IMR-90 (cell line): ENCODE measurements around the gene EPC1. TPM values are rescaled to one million over a fixed set of nuclear protein-coding genes. Genes with fewer than 3 reads are reported as not detected.

ENCODE experiments used
- ATAC-seq: fragments of 200-7000 bp; cut with Tn5 transposase; 2 replicates; pipeline ENCODE4 v1.9.1; 2020; ENCODE audit warnings: low read depth, mild to moderate bottlenecking, moderate library complexity
- BruUV-seq: library from RNA; stranded (reverse); fragments of 400-500 nt; replicated peaks from 2 replicates; lab custom pipeline; 2021; lab: Mats Ljungman, UMichigan
- CTCF ChIA-PET: fragments of 300-600 bp; formaldehyde crosslinking; extraction: SDS; loops from one replicate; lab custom pipeline; 2021; ENCODE audit warnings: antibody characterized with exemption; lab: Yijun Ruan, JAX
- POLR2A ChIA-PET: fragments of 300-600 bp; sonication (Branson Sonifier 250); formaldehyde crosslinking; loops from one replicate; lab custom pipeline; 2022; ENCODE audit warnings: antibody characterized with exemption; ENCODE audit not compliant: unreplicated experiment; lab: Charles Lee
- DNase-seq: peaks from one replicate; pipeline ENCODE4 v3.0.0; 2013
- H2AFZ ChIP-seq: replicated peaks from 2 replicates; pipeline ENCODE3; 2013; ENCODE audit warnings: low read length, mild to moderate bottlenecking; ENCODE audit not compliant: poor library complexity
- H2AK5ac ChIP-seq: 2 replicates; pipeline ENCODE4 v1.6.1; 2013; ENCODE audit warnings: low read depth, low read length, inconsistent platforms
- H2AK9ac ChIP-seq: replicated peaks from 2 replicates; pipeline ENCODE3; 2013; ENCODE audit warnings: mild to moderate bottlenecking, low read depth, low read length, moderate library complexity; ENCODE audit not compliant: poor library complexity
- H2BK120ac ChIP-seq: 2 replicates; pipeline ENCODE4 v1.6.1; 2013; ENCODE audit warnings: low read depth, low read length, inconsistent platforms
- H2BK15ac ChIP-seq: 3 replicates; pipeline ENCODE4 v1.6.1; 2013; ENCODE audit warnings: low read depth, low read length, inconsistent platforms
- H2BK20ac ChIP-seq: 2 replicates; pipeline ENCODE4 v1.6.1; 2013; ENCODE audit warnings: low read depth, mild to moderate bottlenecking, inconsistent platforms, low read length, moderate library complexity
- H2BK5ac ChIP-seq: 2 replicates; pipeline ENCODE4 v1.6.1; 2013; ENCODE audit warnings: mild to moderate bottlenecking, low read depth, low read length, inconsistent platforms; ENCODE audit not compliant: poor library complexity, severe bottlenecking
- H3K14ac ChIP-seq: replicated peaks from 2 replicates; pipeline ENCODE4 v1.6.1; 2013; ENCODE audit warnings: low read depth, low read length, inconsistent platforms
- H3K18ac ChIP-seq: 2 replicates; pipeline ENCODE4 v1.6.1; 2013; ENCODE audit warnings: low read depth, low read length, control low read depth
- H3K23ac ChIP-seq: 2 replicates; pipeline ENCODE4 v1.6.1; 2013; ENCODE audit warnings: low read depth, low read length, inconsistent platforms
- H3K27ac ChIP-seq: 2 replicates; pipeline ENCODE4 v1.5.1; 2013; ENCODE audit warnings: mild to moderate bottlenecking, control low read depth, low read length; ENCODE audit not compliant: insufficient read depth
- H3K27me3 ChIP-seq: 2 replicates; pipeline ENCODE4 v1.6.1; 2013; ENCODE audit warnings: low read length; ENCODE audit not compliant: control insufficient read depth, insufficient read depth
- H3K36me3 ChIP-seq: 2 replicates; pipeline ENCODE4 v1.6.1; 2013; ENCODE audit warnings: low read length, mixed read lengths; ENCODE audit not compliant: control insufficient read depth, insufficient read depth
- H3K4ac ChIP-seq: 2 replicates; pipeline ENCODE4 v1.6.1; 2013; ENCODE audit warnings: low read depth, low read length, inconsistent platforms
- H3K4me1 ChIP-seq: 2 replicates; pipeline ENCODE4 v1.6.1; 2013; ENCODE audit warnings: low read length, mixed read lengths; ENCODE audit not compliant: control insufficient read depth, insufficient read depth
- H3K4me2 ChIP-seq: 2 replicates; pipeline ENCODE4 v1.6.1; 2013; ENCODE audit warnings: low read depth, mild to moderate bottlenecking, control low read depth, low read length, moderate library complexity
- H3K4me3 ChIP-seq: 2 replicates; pipeline ENCODE4 v1.5.1; 2013; ENCODE audit warnings: low read depth, mild to moderate bottlenecking, control low read depth, low read length, moderate library complexity; ENCODE audit not compliant: insufficient read depth
- H3K56ac ChIP-seq: 2 replicates; pipeline ENCODE4 v1.6.1; 2013; ENCODE audit warnings: low read length, inconsistent platforms; ENCODE audit not compliant: insufficient read depth; ENCODE audit errors: extremely low read depth
- H3K79me1 ChIP-seq, 2 experiments: 2 replicates each; pipeline ENCODE4 v1.6.1; 2013; ENCODE audit warnings: low read length in 2 of 2, inconsistent platforms in 1 of 2, low read depth in 1 of 2
- H3K9ac ChIP-seq: 2 replicates; pipeline ENCODE4 v1.6.1; 2013; ENCODE audit warnings: low read depth, low read length, control low read depth
- H3K9me1 ChIP-seq: 2 replicates; pipeline ENCODE4 v1.6.1; 2013; ENCODE audit warnings: low read length, inconsistent platforms; ENCODE audit not compliant: insufficient read depth
- H3K9me3 ChIP-seq: 2 replicates; pipeline ENCODE4 v1.6.1; 2013; ENCODE audit warnings: low read length; ENCODE audit not compliant: control insufficient read depth, insufficient read depth
- H4K20me1 ChIP-seq: 2 replicates; pipeline ENCODE4 v1.6.1; 2013; ENCODE audit warnings: low read length, inconsistent platforms; ENCODE audit not compliant: insufficient read depth
- H4K5ac ChIP-seq: 2 replicates; pipeline ENCODE4 v1.6.1; 2013; ENCODE audit warnings: mild to moderate bottlenecking, low read depth, low read length, control low read depth
- H4K8ac ChIP-seq, 2 experiments: 2 replicates each; pipeline ENCODE4 v1.6.1; 2013; ENCODE audit warnings: low read depth in 2 of 2, low read length in 2 of 2, control low read depth in 1 of 2, inconsistent platforms in 1 of 2
- H4K91ac ChIP-seq: 2 replicates; pipeline ENCODE4 v1.6.1; 2013; ENCODE audit warnings: low read depth, low read length, inconsistent platforms; ENCODE audit not compliant: insufficient read depth
- BHLHE40 ChIP-seq: fragments of 150-350 bp; IDR thresholded peaks from 2 replicates; pipeline ENCODE4 v1.6.1; 2016; ENCODE audit warnings: mild to moderate bottlenecking, low read depth, low read length
- CHD1 ChIP-seq: IDR thresholded peaks from 2 replicates; pipeline ENCODE4 v1.6.1; 2012; ENCODE audit warnings: low read depth, low read length, improper control_type of control experiment
- CTCF ChIP-seq: conservative IDR thresholded peaks from 2 replicates; pipeline ENCODE4 v1.5.1; 2012; ENCODE audit warnings: mild to moderate bottlenecking, low read depth, low read length, improper control_type of control experiment
- FOS ChIP-seq: fragments of 150-350 bp; IDR thresholded peaks from 2 replicates; pipeline ENCODE4 v1.6.1; 2016; ENCODE audit warnings: low read depth, low read length
- MAFK ChIP-seq: IDR thresholded peaks from 2 replicates; pipeline ENCODE4 v1.6.1; 2012; ENCODE audit warnings: low read depth, low read length, improper control_type of control experiment
- MAZ ChIP-seq: IDR thresholded peaks from 2 replicates; pipeline ENCODE4 v1.6.1; 2012; ENCODE audit warnings: low read depth, mild to moderate bottlenecking, low read length, improper control_type of control experiment, moderate library complexity, borderline replicate concordance
- MXI1 ChIP-seq: IDR thresholded peaks from 2 replicates; pipeline ENCODE4 v1.6.1; 2012; ENCODE audit warnings: low read depth, mild to moderate bottlenecking, low read length, moderate library complexity, borderline replicate concordance
- NFE2L2 ChIP-seq: fragments of 150-350 bp; IDR thresholded peaks from 2 replicates; pipeline ENCODE4 v1.6.1; 2016; ENCODE audit warnings: low read depth, mild to moderate bottlenecking, low read length
- POLR2A ChIP-seq: IDR thresholded peaks from 2 replicates; pipeline ENCODE4 v1.6.1; 2012; ENCODE audit warnings: mild to moderate bottlenecking, low read depth, low read length
- RAD21 ChIP-seq: IDR thresholded peaks from 2 replicates; pipeline ENCODE4 v1.6.1; 2012; ENCODE audit warnings: low read length, improper control_type of control experiment
- RCOR1 ChIP-seq: IDR thresholded peaks from 2 replicates; pipeline ENCODE4 v1.6.1; 2012; ENCODE audit warnings: mild to moderate bottlenecking, low read length, improper control_type of control experiment; ENCODE audit not compliant: insufficient replicate concordance
- RFX5 ChIP-seq: IDR thresholded peaks from 2 replicates; pipeline ENCODE4 v1.8.0; 2012; ENCODE audit warnings: low read depth, mild to moderate bottlenecking, low read length, moderate library complexity
- SMC3 ChIP-seq: fragments of 150-350 bp; IDR thresholded peaks from 2 replicates; pipeline ENCODE4 v1.6.1; 2016; ENCODE audit warnings: low read depth, mild to moderate bottlenecking, antibody characterized with exemption, low read length, moderate library complexity
- USF2 ChIP-seq: fragments of 150-350 bp; IDR thresholded peaks from 2 replicates; pipeline ENCODE4 v1.6.1; 2017; ENCODE audit warnings: mild to moderate bottlenecking, antibody characterized with exemption, low read length, low read depth
- WGBS, 2 experiments: methylation state at CpG; one replicate each; pipeline versions ENCODE4 v1.1.5 to v1.1.7; 2013; ENCODE audit warnings: missing lambda C conversion rate in 2 of 2; ENCODE audit not compliant: insufficient read length in 1 of 2; ENCODE audit errors: extremely low coverage in 2 of 2; 5-methylcytosine and 5-hydroxymethylcytosine counted together
- dilution Hi-C: fragments of 300-500 bp; cut with HindIII; formaldehyde crosslinking; loops from one replicate; pipeline ENCODE4 v1.14.3; 2018; ENCODE audit warnings: low sequenced_read_pairs; ENCODE audit not compliant: unreplicated experiment
- in situ Hi-C: fragments of 300-500 bp; cut with MboI; formaldehyde crosslinking; loops from 3 replicates; pipeline ENCODE4 v1.14.3; 2019; ENCODE audit warnings: low sequenced_read_pairs, inconsistent platforms, mixed read lengths
- intact Hi-C: fragments of 100-400 bp; cut with micrococcal nuclease; formaldehyde crosslinking; loops from 2 replicates; pipeline ENCODE4 v1.10.0; 2022
- polyA plus RNA-seq, 3 experiments: library from polyadenylated mRNA; depleted of rRNA; stranded (reverse); fragments of >200 nt; gene quantifications; 2 replicates each; pipeline ENCODE4 v1.2.3, GENCODE V29; 2012; ENCODE audit warnings: low replicate concordance in 1 of 3
- total RNA-seq: library from RNA; depleted of rRNA; stranded (reverse); fragments of >200 nt; gene quantifications from 2 replicates; pipeline ENCODE4 v1.2.3, GENCODE V29; 2012
- TF ChIP-seq, protein P1 (sequence below): fragments of 150-350 bp; IDR thresholded peaks from 2 replicates; pipeline ENCODE4 v1.6.1; 2016; ENCODE audit warnings: low read depth, mild to moderate bottlenecking, low read length, moderate library complexity, borderline replicate concordance

The EPC1 gene
- total and polyA plus RNA-seq, 2 of the 4 experiments (the other 2 are of a cell fraction) = 21.9 to 23.5 TPM

DNA sequence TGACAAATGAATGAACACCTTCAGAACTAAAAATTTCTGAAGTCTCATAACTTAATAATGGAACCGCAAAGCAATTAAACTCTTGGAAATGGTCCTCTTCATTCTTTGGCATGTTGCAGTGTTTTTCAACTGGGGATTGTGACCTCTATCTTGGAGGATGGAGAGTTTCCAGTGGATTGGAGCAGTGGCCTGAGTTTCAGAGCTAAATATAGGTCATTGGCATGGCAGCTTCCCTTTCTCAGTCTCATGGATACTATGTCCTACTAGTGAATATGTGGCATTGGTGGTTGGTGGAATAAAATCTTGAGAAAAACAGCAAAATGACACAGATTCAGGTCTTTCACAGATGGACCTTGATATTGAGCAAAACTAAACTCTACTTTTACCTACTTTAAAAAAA, 24.1 kb upstream of the EPC1 start:
- no peak for ATAC-seq
- Histone ChIP-seq H3K4me1 (peaks cover 1% of the 10 kb centered on the region; the same call in 1 of the 2 replicates), H3K9me1 (no peaks in the 10 kb centered on the region), H3K23ac (no peak overlapping the region), H2BK5ac (no peak overlapping the region), H3K4me2 (no peak overlapping the region), H3K27me3 (no peaks in the 10 kb centered on the region), H3K79me1 (peaks cover 21 to 36% of the 10 kb centered on the region in 2 experiments), H3K14ac (no peak overlapping the region), H4K20me1 (peaks cover 24% of the 10 kb centered on the region; the same call in 1 of the 2 replicates), H2BK120ac (no peak overlapping the region), H2AFZ (no peak overlapping the region), H4K5ac (no peak overlapping the region), H3K9ac (no peak overlapping the region), H3K9me3 (no peaks in the 10 kb centered on the region), H3K4ac (no peak overlapping the region), H3K27ac (no peak overlapping the region), H3K4me3 (no peak overlapping the region), H4K8ac (no peak overlapping the region), H2AK5ac (no peak overlapping the region), H2BK15ac (no peak overlapping the region), H3K18ac (no peak overlapping the region), H2AK9ac (no peak overlapping the region), H2BK20ac (no peak overlapping the region), H4K91ac (no peak overlapping the region), H3K56ac (no peak overlapping the region), H3K36me3 (no peaks in the 10 kb centered on the region)
- in situ Hi-C loops (no loop called here), intact Hi-C loops (no loop called here), dilution Hi-C loops (no loop called here)
- WGBS, 2 experiments = no CpG with 5 or more reads among the region's 1 CpG
- BruUV-seq = no TSS peak
- TF ChIP-seq USF2 (no peak), FOS (no peak), MAZ (no peak), RCOR1 (no peak), NFE2L2 (no peak), RAD21 (no peak), SMC3 (no peak), MXI1 (no peak), CHD1 (no peak), MAFK (no peak), RFX5 (no peak), BHLHE40 (no peak), POLR2A (no peak), CTCF (no peak)
- TF ChIP-seq, protein P1, sequence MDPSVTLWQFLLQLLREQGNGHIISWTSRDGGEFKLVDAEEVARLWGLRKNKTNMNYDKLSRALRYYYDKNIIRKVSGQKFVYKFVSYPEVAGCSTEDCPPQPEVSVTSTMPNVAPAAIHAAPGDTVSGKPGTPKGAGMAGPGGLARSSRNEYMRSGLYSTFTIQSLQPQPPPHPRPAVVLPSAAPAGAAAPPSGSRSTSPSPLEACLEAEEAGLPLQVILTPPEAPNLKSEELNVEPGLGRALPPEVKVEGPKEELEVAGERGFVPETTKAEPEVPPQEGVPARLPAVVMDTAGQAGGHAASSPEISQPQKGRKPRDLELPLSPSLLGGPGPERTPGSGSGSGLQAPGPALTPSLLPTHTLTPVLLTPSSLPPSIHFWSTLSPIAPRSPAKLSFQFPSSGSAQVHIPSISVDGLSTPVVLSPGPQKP = no peak
- DNase-seq = no peak
- ChIA-PET CTCF (interaction anchor here (0.9 kb wide), 1 partner anchor 15 kb away, joined by 3 read pairs; no protein-coding TSS in a partner anchor), POLR2A (no interaction called here)
